CD14-positive monocyte (primary cell): ENCODE results near the gene IL17C. TPM values are rescaled to one million over a fixed set of nuclear protein-coding genes. Genes with fewer than 3 reads are reported as not detected.
A peak's percentile ranks its signal among the peaks of the same experiment; 100 is the strongest.

Experiments
- DNase-seq, 3 donors: peaks; one replicate each; pipeline ENCODE4 v3.0.0-alpha.2; 2011 to 2022
- H2AFZ ChIP-seq: 2 replicates; pipeline ENCODE4 v1.6.0; 2012; ENCODE audit warnings: mild to moderate bottlenecking, low read depth, low read length, inconsistent platforms; ENCODE audit not compliant: insufficient read depth, poor library complexity, severe bottlenecking
- H3K27ac ChIP-seq, 2 donors: 1 replicate in 1 of 2; 2 replicates in 1 of 2; pipeline ENCODE4 v1.5.1; 2012 to 2013; ENCODE audit warnings: low read length in 2 of 2, control low read depth in 1 of 2, inconsistent platforms in 1 of 2, low read depth in 1 of 2, mild to moderate bottlenecking in 1 of 2
- H3K27me3 ChIP-seq, 2 donors: one replicate each; pipeline versions ENCODE4 v1.6.0 to v1.6.1; 2011 to 2013; ENCODE audit warnings: low read length in 2 of 2; ENCODE audit not compliant: control insufficient read depth in 2 of 2, insufficient read depth in 2 of 2
- H3K36me3 ChIP-seq, 2 donors: replicated peaks in 1 of 2; 1 replicate in 1 of 2; 2 replicates in 1 of 2; pipeline versions ENCODE4 v1.5.1 to v1.6.1; 2012 to 2013; ENCODE audit warnings: low read length in 2 of 2, control low read depth in 1 of 2, inconsistent platforms in 1 of 2, mild to moderate bottlenecking in 1 of 2; ENCODE audit not compliant: insufficient read depth in 2 of 2, control insufficient read depth in 1 of 2
- H3K4me1 ChIP-seq, 2 donors: 1 replicate in 1 of 2; 2 replicates in 1 of 2; pipeline versions ENCODE4 v1.5.1 to v1.6.1; 2012 to 2013; ENCODE audit warnings: low read length in 2 of 2, control low read depth in 1 of 2, inconsistent platforms in 1 of 2, mild to moderate bottlenecking in 1 of 2, moderate library complexity in 1 of 2; ENCODE audit not compliant: insufficient read depth in 2 of 2, control insufficient read depth in 1 of 2
- H3K4me2 ChIP-seq: replicated peaks from 2 replicates; pipeline ENCODE3; 2012; ENCODE audit warnings: low read length, moderate library complexity, mild to moderate bottlenecking; ENCODE audit not compliant: poor library complexity, severe bottlenecking; ENCODE audit errors: extremely low read depth
- H3K4me3 ChIP-seq, 3 experiments: fragments of 200-600 bp in 1 of 3; sonication (generic) in 1 of 3; replicated peaks in 1 of 3; 1 replicate in 2 of 3; 2 replicates in 1 of 3; pipeline ENCODE4 v1.5.1; 2011 to 2013; ENCODE audit warnings: low read length in 3 of 3, mild to moderate bottlenecking in 3 of 3, control low read depth in 2 of 3, low read depth in 2 of 3, inconsistent platforms in 1 of 3, moderate library complexity in 1 of 3
- H3K79me2 ChIP-seq: 2 replicates; pipeline ENCODE4 v1.6.0; 2012; ENCODE audit warnings: mild to moderate bottlenecking, control low read depth, inconsistent platforms, low read length, moderate library complexity; ENCODE audit not compliant: insufficient read depth
- H3K9ac ChIP-seq: 2 replicates; pipeline ENCODE4 v1.6.0; 2017; ENCODE audit warnings: low read length, mild to moderate bottlenecking; ENCODE audit not compliant: insufficient read depth, poor library complexity, severe bottlenecking
- H3K9me3 ChIP-seq, 2 donors: replicated peaks in 1 of 2; 1 replicate in 1 of 2; 2 replicates in 1 of 2; pipeline versions ENCODE4 v1.5.1 to v1.6.1; 2012 to 2013; ENCODE audit warnings: low read length in 2 of 2, control low read depth in 1 of 2; ENCODE audit not compliant: control insufficient read depth in 1 of 2, insufficient read depth in 1 of 2
- H4K20me1 ChIP-seq: 2 replicates; pipeline ENCODE4 v1.6.0; 2012; ENCODE audit warnings: mild to moderate bottlenecking, low read length, control low read depth, moderate library complexity; ENCODE audit not compliant: insufficient read depth
- H3K27ac Mint-ChIP-seq, 7 donors: one replicate each; pipeline ENCODE4 v1.8.0; 2020; ENCODE audit warnings: mild to moderate bottlenecking in 7 of 7, mixed read lengths in 7 of 7, moderate library complexity in 6 of 7, inconsistent platforms in 2 of 7
- H3K27me3 Mint-ChIP-seq, 3 donors: one replicate each; pipeline ENCODE4 v1.8.0; 2021 to 2022; ENCODE audit warnings: low read depth in 3 of 3, mild to moderate bottlenecking in 3 of 3, mixed read lengths in 3 of 3, moderate library complexity in 3 of 3, inconsistent platforms in 1 of 3
- H3K36me3 Mint-ChIP-seq, 2 donors: one replicate each; pipeline ENCODE4 v1.8.0; 2020; ENCODE audit warnings: mixed read lengths in 2 of 2, inconsistent platforms in 1 of 2, mild to moderate bottlenecking in 1 of 2
- H3K4me1 Mint-ChIP-seq: one replicate; pipeline ENCODE4 v1.8.0; 2020; ENCODE audit warnings: mild to moderate bottlenecking, mixed read lengths
- H3K4me3 Mint-ChIP-seq, 2 donors: one replicate each; pipeline ENCODE4 v1.8.0; 2020; ENCODE audit warnings: mild to moderate bottlenecking in 2 of 2, mixed read lengths in 2 of 2, moderate library complexity in 1 of 2
- H3K9me3 Mint-ChIP-seq, 7 donors: one replicate each; pipeline ENCODE4 v1.8.0; 2020 to 2022; ENCODE audit warnings: mixed read lengths in 7 of 7, mild to moderate bottlenecking in 6 of 7, moderate library complexity in 6 of 7, inconsistent platforms in 2 of 7
- CTCF ChIP-seq: fragments of 200-600 bp; IDR thresholded peaks from one replicate; pipeline ENCODE4 v1.8.0; 2022; ENCODE audit warnings: antibody characterized with exemption, mild to moderate bottlenecking
- WGBS: methylation state at CpG from one replicate; pipeline ENCODE4 v1.1.5; 2013; ENCODE audit warnings: missing lambda C conversion rate; ENCODE audit not compliant: insufficient coverage; 5-methylcytosine and 5-hydroxymethylcytosine counted together
- intact Hi-C, 2 donors: fragments of 100-400 bp; cut with micrococcal nuclease; formaldehyde crosslinking; loops; one replicate each; pipeline versions ENCODE4 v1.15.0 to v1.15.1; 2023
- polyA plus RNA-seq, 3 donors: library from polyadenylated mRNA; depleted of rRNA in 1 of 3; unstranded in 2 of 3; stranded (reverse) in 1 of 3; fragments of 300-500 nt in 2 of 3; fragments of >200 nt in 1 of 3; fragmentation: Illumina TruSeq in 2 of 3; gene quantifications; 1 replicate in 2 of 3; 2 replicates in 1 of 3; pipeline ENCODE4 v1.2.3, GENCODE V29; 2012 to 2021

IL17C gene
- polyA plus RNA-seq, 3 donors, result 0.08 TPM; not detected in 2

GRCh38 chr16:88634141-88634993, 4.0 kb upstream of the IL17C start:
- Mint-ChIP-seq H3K4me3 (peak overlapping the region; percentile 69 to 85), H3K27me3 (peaks cover 33 to 57% (median 39%) of the 10 kb centered on the region in 3 donors), H3K36me3 (peaks cover 26 to 39% of the 10 kb centered on the region in 2 donors), H3K9me3 (peaks cover 0 to 7% (median 5%) of the 10 kb centered on the region in 7 donors), H3K27ac (peak overlapping the region in 1 of 7 donors; percentile 65), H3K4me1 (peaks cover 17% of the 10 kb centered on the region)
- intact Hi-C loops, result loop anchor here in 1 of 2 donors (10.0 kb wide), 1 partner anchor 50 kb away; the partner anchor contains the start of gene SNAI3
- H3K27ac ChIP-seq, result no peak overlapping the region
- TF ChIP-seq CTCF, result no peak
- H3K9me3 ChIP-seq, result peaks cover 0 to 5% of the 10 kb centered on the region in 2 donors
- peaks cover 21 to 26% of the 10 kb centered on the region in 2 donors for H3K4me1 ChIP-seq
- peak overlapping the region; percentile 79 for H3K4me2 ChIP-seq
- 2% methylated on average over 72 of the region's 82 CpGs for WGBS
- H3K9ac ChIP-seq, result peak overlapping the region; percentile 65
- H2AFZ ChIP-seq, result peak overlapping the region; percentile 67
- H3K4me3 ChIP-seq, result peak overlapping the region; percentile 40 to 77 (median 44)
- H3K27me3 ChIP-seq, result peaks cover 10 to 41% of the 10 kb centered on the region in 2 donors
- peaks cover 30% of the 10 kb centered on the region for H4K20me1 ChIP-seq
- H3K79me2 ChIP-seq, result no peaks in the 10 kb centered on the region
- H3K36me3 ChIP-seq, result peaks cover 28 to 32% of the 10 kb centered on the region in 2 donors
- peak; percentile 58 to 90 (median 58) for DNase-seq

- Histone ChIP-seq H3K9me3 (peaks cover 0 to 5% of the 10 kb centered on the region in 2 donors), H4K20me1 (peaks cover 38% of the 10 kb centered on the region), H3K79me2 (no peaks in the 10 kb centered on the region), H2AFZ (peak overlapping the region; percentile 67), H3K4me1 (peaks cover 21 to 26% of the 10 kb centered on the region in 2 donors), H3K36me3 (peaks cover 22 to 24% of the 10 kb centered on the region in 2 donors), H3K4me3 (peak overlapping the region; percentile 40 to 77 (median 44)), H3K27ac (no peak overlapping the region), H3K27me3 (peaks cover 16 to 49% of the 10 kb centered on the region in 2 donors), H3K9ac (peak overlapping the region; percentile 65), H3K4me2 (peak overlapping the region; percentile 79)
- WGBS, result 35% methylated on average over 21 of the region's 28 CpGs
- Mint-ChIP-seq H3K27me3 (peaks cover 39 to 64% (median 47%) of the 10 kb centered on the region in 3 donors), H3K4me1 (peaks cover 21% of the 10 kb centered on the region), H3K27ac (peak overlapping the region in 2 of 7 donors; percentile 36 to 57), H3K36me3 (peaks cover 20 to 31% of the 10 kb centered on the region in 2 donors), H3K9me3 (peaks cover 0 to 10% (median 6%) of the 10 kb centered on the region in 7 donors), H3K4me3 (peak overlapping the region; percentile 73 to 85)
- TF ChIP-seq CTCF, result no peak
- DNase-seq, result no peak
- intact Hi-C loops, result loop anchor here in 1 of 2 donors (10.0 kb wide), 1 partner anchor 50 kb away; the partner anchor contains the start of gene SNAI3
These were observed 3.2 kb upstream of the IL17C start for GRCh38 chr16:88634994-88635670.
